Vein endothelial cell (primary cell): ENCODE results near the gene SEMA5A. TPM values are rescaled to one million over a fixed set of nuclear protein-coding genes. Genes with fewer than 3 reads are reported as not detected.

Experiments
- small RNA-seq: library from RNA; depleted of rRNA; stranded (forward); fragments of <200 nt; gene quantifications from one replicate; pipeline ENCODE3, GENCODE V24; 2012
- total RNA-seq: library from RNA; depleted of rRNA; stranded (reverse); fragments of >200 nt; gene quantifications from 2 replicates; pipeline ENCODE4 v1.2.3, GENCODE V29; 2012

The SEMA5A gene, protein sequence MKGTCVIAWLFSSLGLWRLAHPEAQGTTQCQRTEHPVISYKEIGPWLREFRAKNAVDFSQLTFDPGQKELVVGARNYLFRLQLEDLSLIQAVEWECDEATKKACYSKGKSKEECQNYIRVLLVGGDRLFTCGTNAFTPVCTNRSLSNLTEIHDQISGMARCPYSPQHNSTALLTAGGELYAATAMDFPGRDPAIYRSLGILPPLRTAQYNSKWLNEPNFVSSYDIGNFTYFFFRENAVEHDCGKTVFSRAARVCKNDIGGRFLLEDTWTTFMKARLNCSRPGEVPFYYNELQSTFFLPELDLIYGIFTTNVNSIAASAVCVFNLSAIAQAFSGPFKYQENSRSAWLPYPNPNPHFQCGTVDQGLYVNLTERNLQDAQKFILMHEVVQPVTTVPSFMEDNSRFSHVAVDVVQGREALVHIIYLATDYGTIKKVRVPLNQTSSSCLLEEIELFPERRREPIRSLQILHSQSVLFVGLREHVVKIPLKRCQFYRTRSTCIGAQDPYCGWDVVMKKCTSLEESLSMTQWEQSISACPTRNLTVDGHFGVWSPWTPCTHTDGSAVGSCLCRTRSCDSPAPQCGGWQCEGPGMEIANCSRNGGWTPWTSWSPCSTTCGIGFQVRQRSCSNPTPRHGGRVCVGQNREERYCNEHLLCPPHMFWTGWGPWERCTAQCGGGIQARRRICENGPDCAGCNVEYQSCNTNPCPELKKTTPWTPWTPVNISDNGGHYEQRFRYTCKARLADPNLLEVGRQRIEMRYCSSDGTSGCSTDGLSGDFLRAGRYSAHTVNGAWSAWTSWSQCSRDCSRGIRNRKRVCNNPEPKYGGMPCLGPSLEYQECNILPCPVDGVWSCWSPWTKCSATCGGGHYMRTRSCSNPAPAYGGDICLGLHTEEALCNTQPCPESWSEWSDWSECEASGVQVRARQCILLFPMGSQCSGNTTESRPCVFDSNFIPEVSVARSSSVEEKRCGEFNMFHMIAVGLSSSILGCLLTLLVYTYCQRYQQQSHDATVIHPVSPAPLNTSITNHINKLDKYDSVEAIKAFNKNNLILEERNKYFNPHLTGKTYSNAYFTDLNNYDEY
- total RNA-seq: 0.10 and 0.33 TPM in 2 replicates

DNA sequence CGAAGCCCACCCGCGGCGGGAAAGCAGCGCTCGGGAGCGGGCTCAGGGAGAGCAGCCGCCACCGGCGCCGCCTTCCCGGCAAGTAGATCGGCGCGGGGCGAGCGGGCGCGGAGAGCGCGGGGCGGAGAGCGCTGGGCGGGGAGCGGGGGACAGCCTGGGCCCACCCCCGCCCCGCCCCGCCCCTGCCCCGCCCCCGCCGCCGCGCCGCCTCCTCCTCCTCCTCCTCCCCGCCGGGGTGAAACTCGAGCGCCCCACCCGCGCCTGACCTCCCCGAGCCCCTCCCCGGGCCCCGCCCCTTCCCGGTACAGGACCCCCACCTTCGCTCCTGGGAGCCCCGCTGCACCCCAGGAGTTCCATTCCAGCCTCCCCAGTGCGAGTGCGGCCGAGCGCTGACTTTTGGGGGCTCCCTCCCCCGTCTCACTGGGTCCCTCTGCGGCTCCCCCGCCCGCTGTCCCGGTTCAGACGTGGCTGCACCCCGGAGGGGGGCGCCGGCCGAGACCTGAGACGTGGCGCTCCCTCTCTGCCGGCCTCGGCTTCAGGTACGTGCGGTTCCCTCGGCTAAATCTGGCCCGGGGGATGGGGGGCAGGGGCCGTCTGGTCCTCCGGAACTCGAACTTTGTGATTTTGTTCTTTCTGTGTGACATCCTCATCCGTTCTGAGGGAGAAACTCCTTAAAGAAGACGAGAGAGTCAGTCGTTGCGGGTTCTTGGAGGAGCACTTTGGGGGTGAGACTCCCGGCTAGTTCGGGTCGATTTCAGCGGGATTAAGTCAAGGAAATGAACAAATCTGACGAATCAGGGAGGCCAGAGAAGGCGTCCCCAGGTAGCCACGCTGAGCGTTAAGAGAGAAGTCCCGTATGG is at the start of gene SEMA5A:
SEMA5A (minus strand) TSS at position 84 of the 860 bp plus-strand sequence. CDS start 166,129 bp downstream, outside the sequence.

Small RNAs within 50 kb of the gene (small RNA-seq; reads per million reads assigned to genes)
- gene MIR4636: 0.08 reads per million
- 4.5 reads per million, percentile 92 among the genes with 10 or more reads in this experiment for gene SNORD123

Other genes starting within 250 kb of the SEMA5A start
- not detected in 2 replicates for gene TAS2R1, start 84.3 kb upstream of the SEMA5A start, total RNA-seq